Loucy (cell line): ENCODE data around the gene LEKR1.
A peak's percentile ranks its signal among the peaks of the same experiment; 100 is the strongest.

Experiments used
- H2AFZ ChIP-seq: fragments of 200-600 bp; sonication (generic); 2 replicates; pipeline ENCODE4 v1.6.0; 2016; ENCODE audit warnings: antibody characterized with exemption, mild to moderate bottlenecking, low read length, moderate library complexity
- H3F3A ChIP-seq: fragments of 200-600 bp; 2 replicates; pipeline ENCODE4 v1.6.0; 2016; ENCODE audit warnings: antibody characterized with exemption, low read depth, mild to moderate bottlenecking
- H3K27me3 ChIP-seq: fragments of 200-600 bp; sonication (generic); 2 replicates; pipeline ENCODE4 v1.6.1; 2014; ENCODE audit warnings: low read length, mild to moderate bottlenecking; ENCODE audit not compliant: insufficient read depth, poor library complexity, severe bottlenecking
- H3K36me3 ChIP-seq: fragments of 200-600 bp; sonication (generic); 2 replicates; pipeline ENCODE4 v1.6.1; 2016; ENCODE audit warnings: low read length; ENCODE audit not compliant: insufficient read depth
- H3K4me1 ChIP-seq: fragments of 200-600 bp; sonication (generic); 2 replicates; pipeline ENCODE4 v1.5.1; 2014; ENCODE audit warnings: low read length, mild to moderate bottlenecking; ENCODE audit not compliant: insufficient read depth, poor library complexity, severe bottlenecking
- H3K4me2 ChIP-seq: fragments of 200-600 bp; sonication (generic); 2 replicates; pipeline ENCODE4 v1.6.0; 2014; ENCODE audit warnings: antibody characterized with exemption, low read length, low read depth, mild to moderate bottlenecking; ENCODE audit not compliant: poor library complexity, severe bottlenecking
- H3K4me3 ChIP-seq: fragments of 200-600 bp; sonication (generic); 2 replicates; pipeline ENCODE4 v1.5.1; 2014; ENCODE audit warnings: low read length, mild to moderate bottlenecking, mixed read lengths; ENCODE audit not compliant: poor library complexity, severe bottlenecking
- H3K79me2 ChIP-seq: fragments of 200-600 bp; sonication (generic); 2 replicates; pipeline ENCODE4 v1.6.1; 2014; ENCODE audit warnings: low read length; ENCODE audit not compliant: insufficient read depth
- H3K9ac ChIP-seq: fragments of 200-600 bp; sonication (generic); 2 replicates; pipeline ENCODE4 v1.6.0; 2014; ENCODE audit warnings: mild to moderate bottlenecking, low read depth, low read length, moderate library complexity; ENCODE audit not compliant: poor library complexity, severe bottlenecking
- H3K9me2 ChIP-seq: fragments of 200-600 bp; sonication (generic); replicated peaks from 2 replicates; pipeline ENCODE4 v1.6.1; 2016; ENCODE audit warnings: low read depth, low read length, mixed read lengths
- H3K9me3 ChIP-seq: fragments of 200-600 bp; sonication (generic); 2 replicates; pipeline ENCODE4 v1.6.1; 2014; ENCODE audit warnings: mild to moderate bottlenecking, antibody characterized with exemption, low read length, low read depth; ENCODE audit not compliant: insufficient read depth
- H4K20me1 ChIP-seq: fragments of 200-600 bp; sonication (generic); 2 replicates; pipeline ENCODE4 v1.6.0; 2014; ENCODE audit warnings: antibody characterized with exemption, low read length, mild to moderate bottlenecking; ENCODE audit not compliant: insufficient read depth, poor library complexity, severe bottlenecking
- EZH2phosphoT487 ChIP-seq: fragments of 200-600 bp; IDR thresholded peaks from 2 replicates; pipeline ENCODE4 v1.6.1; 2018; ENCODE audit warnings: antibody characterized with exemption, mild to moderate bottlenecking, moderate library complexity, borderline replicate concordance
- TF ChIP-seq, protein P1 (sequence below): fragments of 200-600 bp; sonication (generic); conservative IDR thresholded peaks from 2 replicates; pipeline ENCODE4 v1.5.1; 2014; ENCODE audit warnings: mild to moderate bottlenecking, antibody characterized with exemption, low read length

The LEKR1 gene

DNA sequence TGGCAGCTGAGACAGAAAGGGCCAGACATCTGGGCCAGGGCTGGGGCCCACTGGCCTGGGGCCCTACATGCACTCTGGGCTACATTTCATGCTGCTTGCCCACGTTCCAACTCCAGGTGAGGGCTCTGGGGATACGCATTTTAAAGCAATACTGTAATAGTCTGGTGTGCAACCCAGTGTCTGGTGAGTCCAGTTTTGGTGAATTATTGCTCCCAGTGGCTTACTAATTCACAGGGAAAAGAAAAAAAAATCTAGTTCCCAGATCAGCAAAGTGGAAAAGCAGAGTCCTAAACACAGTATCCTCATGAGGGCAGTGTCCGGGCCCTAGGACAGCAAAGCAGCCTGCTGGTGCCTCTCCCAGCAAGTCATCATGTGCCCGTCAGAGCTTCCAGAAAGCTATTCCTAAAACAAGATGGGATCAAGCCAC, 251.4 kb downstream of the LEKR1 start:
- TF ChIP-seq, protein P1, sequence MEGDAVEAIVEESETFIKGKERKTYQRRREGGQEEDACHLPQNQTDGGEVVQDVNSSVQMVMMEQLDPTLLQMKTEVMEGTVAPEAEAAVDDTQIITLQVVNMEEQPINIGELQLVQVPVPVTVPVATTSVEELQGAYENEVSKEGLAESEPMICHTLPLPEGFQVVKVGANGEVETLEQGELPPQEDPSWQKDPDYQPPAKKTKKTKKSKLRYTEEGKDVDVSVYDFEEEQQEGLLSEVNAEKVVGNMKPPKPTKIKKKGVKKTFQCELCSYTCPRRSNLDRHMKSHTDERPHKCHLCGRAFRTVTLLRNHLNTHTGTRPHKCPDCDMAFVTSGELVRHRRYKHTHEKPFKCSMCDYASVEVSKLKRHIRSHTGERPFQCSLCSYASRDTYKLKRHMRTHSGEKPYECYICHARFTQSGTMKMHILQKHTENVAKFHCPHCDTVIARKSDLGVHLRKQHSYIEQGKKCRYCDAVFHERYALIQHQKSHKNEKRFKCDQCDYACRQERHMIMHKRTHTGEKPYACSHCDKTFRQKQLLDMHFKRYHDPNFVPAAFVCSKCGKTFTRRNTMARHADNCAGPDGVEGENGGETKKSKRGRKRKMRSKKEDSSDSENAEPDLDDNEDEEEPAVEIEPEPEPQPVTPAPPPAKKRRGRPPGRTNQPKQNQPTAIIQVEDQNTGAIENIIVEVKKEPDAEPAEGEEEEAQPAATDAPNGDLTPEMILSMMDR, result no peak
- TF ChIP-seq EZH2phosphoT487, result no peak
- Histone ChIP-seq H3K27me3 (no peaks in the 10 kb centered on the region), H3F3A (no peaks in the 10 kb centered on the region), H3K4me2 (no peak overlapping the region), H4K20me1 (no peaks in the 10 kb centered on the region), H3K4me1 (no peaks in the 10 kb centered on the region), H3K4me3 (no peak overlapping the region), H3K36me3 (no peaks in the 10 kb centered on the region), H3K79me2 (no peaks in the 10 kb centered on the region), H3K9me2 (no peaks in the 10 kb centered on the region), H2AFZ (peak overlapping the region; percentile 57; the same call in 1 of the 2 replicates), H3K9me3 (no peaks in the 10 kb centered on the region), H3K9ac (peak overlapping the region; percentile 28)

DNA sequence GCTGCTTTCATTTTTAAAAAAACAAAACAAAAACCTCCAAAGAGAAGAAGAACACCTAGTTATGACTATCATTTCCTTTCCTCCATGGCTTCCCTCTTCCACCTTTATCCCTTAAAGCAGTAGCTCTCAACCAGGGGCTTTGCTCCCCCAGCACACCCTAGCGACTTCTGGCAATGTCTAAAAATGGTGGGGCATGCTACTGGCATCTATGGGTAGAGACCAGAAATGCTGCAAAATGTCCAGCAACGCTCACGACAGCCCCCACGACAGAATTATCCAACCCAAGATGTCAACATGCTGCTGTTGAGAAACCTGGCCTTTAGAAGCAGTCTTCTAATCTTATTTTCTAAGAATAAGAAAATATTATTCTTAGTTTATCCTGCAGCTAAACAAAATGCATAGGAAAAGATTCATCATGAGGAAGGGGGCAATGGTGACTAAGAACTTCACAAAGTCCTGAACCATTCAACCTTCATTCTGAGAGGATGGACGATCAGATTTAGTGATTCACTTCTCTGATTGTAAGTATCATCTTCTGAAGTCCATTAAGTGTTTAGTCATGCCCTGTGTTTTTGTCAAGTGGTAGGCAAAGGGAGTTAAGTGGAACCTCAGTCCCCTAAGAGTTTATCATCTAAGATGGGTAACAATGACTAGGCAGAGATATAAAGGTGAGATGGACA, 252.1 kb downstream of the LEKR1 start:
- Histone ChIP-seq H3K9me3 (no peaks in the 10 kb centered on the region), H3K4me2 (no peak overlapping the region), H2AFZ (peak overlapping the region; percentile 57; the same call in 1 of the 2 replicates), H3K4me1 (no peaks in the 10 kb centered on the region), H3K4me3 (no peak overlapping the region), H3K27me3 (no peaks in the 10 kb centered on the region), H3F3A (no peaks in the 10 kb centered on the region), H4K20me1 (no peaks in the 10 kb centered on the region), H3K9ac (peak overlapping the region; percentile 28), H3K9me2 (no peaks in the 10 kb centered on the region), H3K79me2 (no peaks in the 10 kb centered on the region), H3K36me3 (no peaks in the 10 kb centered on the region)
- TF ChIP-seq EZH2phosphoT487, result no peak
- TF ChIP-seq, protein P1, result no peak; the same call in 1 of the 2 replicates

DNA sequence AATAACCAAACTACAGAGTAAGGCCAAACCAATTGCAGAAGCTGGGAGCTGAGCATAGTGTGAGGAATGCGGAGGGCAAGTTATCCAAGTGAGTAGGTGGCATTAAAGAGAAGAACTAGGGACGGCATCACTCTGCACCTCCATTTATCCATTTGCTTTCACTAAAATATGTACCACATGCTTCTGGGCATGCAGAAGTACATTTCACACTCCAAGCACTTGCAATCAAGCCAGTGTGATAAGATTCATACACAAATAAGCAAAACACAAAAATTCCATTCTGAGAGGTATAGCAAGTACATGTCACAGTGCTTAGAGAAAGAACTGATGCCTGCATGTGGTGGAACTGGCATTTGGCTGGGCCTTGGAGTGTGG, 252.6 kb downstream of the LEKR1 start:
- Histone ChIP-seq H3K36me3 (no peaks in the 10 kb centered on the region), H4K20me1 (no peaks in the 10 kb centered on the region), H3K9me2 (no peaks in the 10 kb centered on the region), H3K4me1 (no peaks in the 10 kb centered on the region), H2AFZ (no peak overlapping the region), H3K9ac (no peak overlapping the region), H3K4me2 (no peak overlapping the region), H3K79me2 (no peaks in the 10 kb centered on the region), H3K9me3 (no peaks in the 10 kb centered on the region), H3K27me3 (no peaks in the 10 kb centered on the region), H3K4me3 (no peak overlapping the region), H3F3A (no peaks in the 10 kb centered on the region)
- TF ChIP-seq, protein P1, result no peak
- no peak for TF ChIP-seq EZH2phosphoT487
